Activated CD4-positive, alpha-beta T cell treated with anti-CD3 and anti-CD28 coated beads for 36 hours (primary cell): ENCODE data around the gene FKBP5. TPM values are rescaled to one million over a fixed set of nuclear protein-coding genes. Genes with fewer than 3 reads are reported as not detected.
"Not testable (repeated sequence)": the region's sequence is repeated elsewhere in the genome, so short reads cannot be mapped to it uniquely, and the experiment has no call there.

Experiments used
- ATAC-seq: fragments of 200-7000 bp; cut with Tn5 transposase; one replicate; pipeline ENCODE4 v1.10.0; 2021; ENCODE audit warnings: mild to moderate bottlenecking, moderate library complexity
- CTCF ChIA-PET: fragments of 350-600 bp; sonication (Branson Sonifier 250); formaldehyde crosslinking; loops from one replicate; lab custom pipeline; 2021; ENCODE audit warnings: antibody characterized with exemption; lab: Charles Lee
- POLR2A ChIA-PET: fragments of 350-600 bp; sonication (Branson Sonifier 250); formaldehyde crosslinking; loops from one replicate; lab custom pipeline; 2021; ENCODE audit warnings: antibody characterized with exemption, inconsistent platforms; lab: Charles Lee
- DNase-seq: peaks from one replicate; pipeline ENCODE4 v3.0.0-alpha.2; 2020
- H3K27ac Mint-ChIP-seq: one replicate; pipeline ENCODE4 v1.8.0; 2021; ENCODE audit warnings: mixed read lengths
- H3K27me3 Mint-ChIP-seq: one replicate; pipeline ENCODE4 v1.8.0; 2021; ENCODE audit warnings: mixed read lengths
- H3K36me3 Mint-ChIP-seq: one replicate; pipeline ENCODE4 v1.8.0; 2021; ENCODE audit warnings: low read depth, mixed read lengths
- H3K4me1 Mint-ChIP-seq: one replicate; pipeline ENCODE4 v1.8.0; 2021; ENCODE audit warnings: mixed read lengths
- H3K4me3 Mint-ChIP-seq: one replicate; pipeline ENCODE4 v1.8.0; 2021; ENCODE audit warnings: mild to moderate bottlenecking, moderate library complexity, mixed read lengths
- H3K9me3 Mint-ChIP-seq: one replicate; pipeline ENCODE4 v1.8.0; 2021; ENCODE audit warnings: low read depth, mixed read lengths
- intact Hi-C, 2 experiments: fragments of 100-400 bp; cut with DNase I in 1 of 2; cut with micrococcal nuclease in 1 of 2; formaldehyde crosslinking; loops; one replicate each; pipeline versions ENCODE4 v1.14.2 to v1.15.1; 2022 to 2024; cut with DNase I, micrococcal nuclease
- total RNA-seq, 2 experiments: library from RNA; stranded (reverse); gene quantifications; one replicate each; pipeline ENCODE4 v1.2.3, GENCODE V29; 2021

FKBP5 gene
- total RNA-seq, 2 experiments from 2014 or later: 140 to 141 TPM

DNA sequence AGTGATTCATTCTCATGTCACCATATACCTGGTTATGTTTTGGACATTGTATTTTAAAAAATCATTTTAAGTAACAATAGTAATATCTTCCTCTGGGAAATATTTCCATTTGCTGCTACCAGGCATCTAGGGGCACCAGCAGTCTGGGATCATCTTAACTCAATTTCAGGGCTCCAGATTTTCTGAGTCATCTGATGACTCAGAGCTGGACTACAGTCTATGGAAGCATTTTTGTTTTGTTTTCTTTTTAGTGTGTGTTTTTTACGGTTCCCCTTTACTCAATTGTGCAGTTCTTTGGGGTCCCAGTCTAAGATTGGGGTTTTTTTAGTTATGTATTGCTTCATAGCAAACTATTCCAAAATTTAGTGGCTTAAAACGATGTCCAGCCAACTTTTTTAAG is 5.7 kb upstream of the FKBP5 start:
- H3K4me3 Mint-ChIP-seq: no peak overlapping the region
- ATAC-seq (peak; percentile 53), DNase-seq (no peak)
- intact Hi-C loops: no loop called here
- ChIA-PET POLR2A (no interaction called here), CTCF (no interaction called here)
- H3K4me1 Mint-ChIP-seq: peaks cover 5% of the 10 kb centered on the region
- H3K36me3 Mint-ChIP-seq: peaks cover 3% of the 10 kb centered on the region
- H3K27ac Mint-ChIP-seq: no peak overlapping the region
- H3K27me3 Mint-ChIP-seq: no peaks in the 10 kb centered on the region
- H3K9me3 Mint-ChIP-seq: peaks cover 4% of the 10 kb centered on the region

DNA sequence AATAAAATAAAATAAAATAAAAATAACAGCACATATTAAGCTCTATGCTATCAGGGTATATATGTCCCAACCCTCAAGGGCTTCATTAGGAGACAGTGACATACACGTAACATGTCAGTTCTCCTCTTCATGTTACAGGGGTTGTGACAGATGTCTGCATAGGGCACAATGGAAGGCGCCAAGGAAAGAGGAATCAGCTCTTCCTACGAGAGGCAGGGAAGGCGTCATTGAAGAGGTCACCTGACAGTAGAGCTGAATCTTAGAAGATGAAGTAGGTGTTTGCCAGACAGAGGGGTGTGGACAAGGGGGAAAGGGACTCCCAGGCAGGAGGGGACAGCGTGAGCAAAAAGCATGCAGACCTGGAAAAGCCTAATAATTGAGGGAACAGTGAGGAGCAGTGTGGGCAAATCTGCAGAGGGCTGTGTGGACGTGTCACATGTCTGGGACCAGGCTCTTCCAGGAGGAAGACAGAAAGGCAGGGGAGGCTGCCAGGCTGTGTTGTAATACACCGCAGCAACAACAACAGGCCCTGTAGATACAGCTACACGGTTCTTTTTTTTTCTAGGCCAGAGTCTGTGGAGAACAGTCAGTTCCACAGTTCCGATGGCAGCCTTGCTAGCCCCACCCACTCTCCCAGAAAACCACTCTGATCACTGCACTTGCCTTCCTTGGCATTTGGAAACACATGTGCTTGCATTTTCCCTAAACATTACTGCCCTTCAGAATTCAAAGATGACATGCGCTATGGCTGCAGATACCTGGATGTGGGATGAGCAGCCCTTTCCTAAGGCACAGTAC is 2.5 kb upstream of the FKBP5 start:
- intact Hi-C loops: no loop called here
- H3K9me3 Mint-ChIP-seq: peaks cover 4% of the 10 kb centered on the region
- peaks cover 11% of the 10 kb centered on the region for H3K4me1 Mint-ChIP-seq
- CTCF ChIA-PET: interaction anchor here (0.6 to 1.1 kb wide), 2 partner anchors 28 to 99 kb away, joined by 3 to 5 read pairs; no protein-coding TSS in a partner anchor
- DNase-seq: no peak
- no peak overlapping the region for H3K4me3 Mint-ChIP-seq
- peaks cover 13% of the 10 kb centered on the region for H3K36me3 Mint-ChIP-seq
- ATAC-seq: no peak
- no peak overlapping the region for H3K27ac Mint-ChIP-seq
- H3K27me3 Mint-ChIP-seq: no peaks in the 10 kb centered on the region
- POLR2A ChIA-PET: no interaction called here

- peaks cover 4% of the 10 kb centered on the region for H3K9me3 Mint-ChIP-seq
- ChIA-PET POLR2A (no interaction called here), CTCF (interaction anchor here (0.8 to 1.1 kb wide), 2 partner anchors 16 to 99 kb away, joined by 4 to 5 read pairs; no protein-coding TSS in a partner anchor)
- ATAC-seq (no peak), DNase-seq (no peak)
- H3K27me3 Mint-ChIP-seq: no peaks in the 10 kb centered on the region
- H3K36me3 Mint-ChIP-seq: peaks cover 13% of the 10 kb centered on the region
- no peak overlapping the region for H3K4me3 Mint-ChIP-seq
- intact Hi-C loops: no loop called here
- no peak overlapping the region for H3K27ac Mint-ChIP-seq
- peaks cover 11% of the 10 kb centered on the region for H3K4me1 Mint-ChIP-seq
Measured at GRCh38 chr6:35690484-35690883, 1.8 kb upstream of the FKBP5 start.

DNA sequence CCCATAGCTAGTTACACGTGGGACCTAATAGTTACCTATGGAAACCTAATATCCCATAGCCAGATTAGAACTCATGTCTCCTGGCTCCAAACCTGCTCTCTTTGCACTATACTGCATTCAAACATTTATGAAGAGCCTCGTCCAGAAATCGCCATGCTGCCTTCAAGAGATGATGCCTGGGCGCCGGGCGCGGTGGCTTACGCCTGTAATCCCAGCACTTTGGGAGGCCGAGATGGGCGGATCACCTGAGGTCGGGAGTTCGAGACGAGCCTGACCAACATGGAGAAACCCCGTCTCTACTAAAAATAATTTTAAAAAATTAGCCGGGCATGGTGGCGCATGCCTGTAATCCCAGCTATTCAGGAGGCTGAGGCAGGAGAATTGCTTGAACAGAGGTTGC is 1.3 kb upstream of the FKBP5 start:
- not testable (repeated sequence) for DNase-seq

GRCh38 chr6:35687658-35688604 is 784 bp downstream of the FKBP5 start:
- H3K27ac Mint-ChIP-seq: peak overlapping the region; percentile 93
- intact Hi-C loops: loop anchor here (1.0 to 5.0 kb wide), 6 partner anchors 19 to 221 kb away; partner anchors contain the start of gene RPL10A (in 1 of the 2)
- POLR2A ChIA-PET: interaction anchor here (0.7 to 1.6 kb wide), 4 partner anchors 9 to 44 kb away, joined by 3 to 6 read pairs (median 5); no protein-coding TSS in a partner anchor

More for the DNA sequence above, 1.3 kb upstream of the FKBP5 start:
- POLR2A ChIA-PET: interaction anchor here (1.4 to 1.6 kb wide), 2 partner anchors 21 kb away, joined by 4 to 6 read pairs; no protein-coding TSS in a partner anchor
- Mint-ChIP-seq H3K36me3 (peaks cover 13% of the 10 kb centered on the region), H3K4me1 (peaks cover 11% of the 10 kb centered on the region)
- H3K27me3 Mint-ChIP-seq, H3K4me3 Mint-ChIP-seq, intact Hi-C loops, H3K27ac Mint-ChIP-seq, ATAC-seq, H3K9me3 Mint-ChIP-seq: not testable (repeated sequence)
- CTCF ChIA-PET: interaction anchor here (0.5 to 1.4 kb wide), 5 partner anchors 17 to 162 kb away, joined by 3 to 4 read pairs (median 4); no protein-coding TSS in a partner anchor

GRCh38 chr6:35686873-35687555 is 1.7 kb downstream of the FKBP5 start:
- intact Hi-C loops: loop anchor here (1.0 to 5.0 kb wide), 3 partner anchors 45 to 220 kb away; partner anchors contain the start of gene RPL10A (in 1 of the 2)
- peak overlapping the region; percentile 93 for H3K4me3 Mint-ChIP-seq
- no peaks in the 10 kb centered on the region for H3K27me3 Mint-ChIP-seq
- peaks cover 18% of the 10 kb centered on the region for H3K4me1 Mint-ChIP-seq
- ATAC-seq: no peak
- H3K36me3 Mint-ChIP-seq: peaks cover 21% of the 10 kb centered on the region
- ChIA-PET CTCF (interaction anchor here (1.0 to 4.3 kb wide), 18 partner anchors 9 to 390 kb away, joined by 3 to 41 read pairs (median 4); partner anchors contain the start of genes ARMC12 and DEF6), POLR2A (interaction anchor here (0.6 to 1.4 kb wide), 4 partner anchors 8 to 46 kb away, joined by 3 to 6 read pairs (median 4); no protein-coding TSS in a partner anchor)
- DNase-seq: no peak
- no peaks in the 10 kb centered on the region for H3K9me3 Mint-ChIP-seq
- H3K27ac Mint-ChIP-seq: peak overlapping the region; percentile 93

More at GRCh38 chr6:35687658-35688604, 784 bp downstream of the FKBP5 start:
- CTCF ChIA-PET: interaction anchor here (1.0 to 4.3 kb wide), 13 partner anchors 10 to 391 kb away, joined by 3 to 41 read pairs (median 5); partner anchors contain the start of genes ARMC12 and DEF6
- H3K9me3 Mint-ChIP-seq: no peaks in the 10 kb centered on the region
- ATAC-seq (peak; percentile 65), DNase-seq (peak; percentile 78)
- peak overlapping the region; percentile 93 for H3K4me3 Mint-ChIP-seq
- peaks cover 17% of the 10 kb centered on the region for H3K36me3 Mint-ChIP-seq
- H3K4me1 Mint-ChIP-seq: peaks cover 11% of the 10 kb centered on the region
- no peaks in the 10 kb centered on the region for H3K27me3 Mint-ChIP-seq

DNA sequence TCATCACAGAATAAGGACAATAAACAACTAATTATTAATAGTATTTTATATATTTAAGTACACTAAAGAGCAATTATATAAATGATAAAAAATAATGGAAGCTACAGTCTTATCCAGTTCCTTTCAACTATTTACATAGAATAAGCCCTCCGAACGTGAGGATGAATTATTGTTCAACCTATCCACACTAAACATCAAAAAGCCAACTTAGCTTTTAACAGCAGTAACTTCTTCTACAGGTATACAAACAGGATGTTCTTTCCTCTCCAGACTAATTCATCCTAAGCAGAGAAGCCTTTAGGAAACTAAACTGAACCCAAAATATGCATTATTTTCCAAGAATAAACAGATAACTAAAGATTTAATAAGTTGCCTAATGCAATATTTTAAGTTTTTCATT is 2.3 kb downstream of the FKBP5 start:
- peaks cover 21% of the 10 kb centered on the region for H3K36me3 Mint-ChIP-seq
- H3K4me1 Mint-ChIP-seq: peaks cover 23% of the 10 kb centered on the region
- no peaks in the 10 kb centered on the region for H3K9me3 Mint-ChIP-seq
- H3K4me3 Mint-ChIP-seq: peak overlapping the region; percentile 93
- POLR2A ChIA-PET: interaction anchor here (1.4 kb wide), 1 partner anchor 40 kb away, joined by 6 read pairs; no protein-coding TSS in a partner anchor
- H3K27ac Mint-ChIP-seq: peak overlapping the region; percentile 37
- DNase-seq: no peak
- intact Hi-C loops: loop anchor here (2.0 to 5.0 kb wide), 2 partner anchors 102 to 219 kb away; partner anchors contain the start of gene RPL10A (in 1 of the 2)
- H3K27me3 Mint-ChIP-seq: no peaks in the 10 kb centered on the region
- CTCF ChIA-PET: interaction anchor here (1.0 to 4.3 kb wide), 14 partner anchors 8 to 102 kb away, joined by 3 to 41 read pairs (median 5); partner anchors contain the start of gene ARMC12
- no peak for ATAC-seq

- ChIA-PET POLR2A (no interaction called here), CTCF (interaction anchor here (0.8 to 5.6 kb wide), 6 partner anchors 15 to 99 kb away, joined by 3 to 35 read pairs (median 6); no protein-coding TSS in a partner anchor)
- Mint-ChIP-seq H3K27me3 (no peaks in the 10 kb centered on the region), H3K4me3 (no peak overlapping the region), H3K9me3 (peaks cover 2% of the 10 kb centered on the region), H3K4me1 (peaks cover 42% of the 10 kb centered on the region), H3K36me3 (peaks cover 38% of the 10 kb centered on the region), H3K27ac (no peak overlapping the region)
- ATAC-seq: no peak
- DNase-seq: no peak
- intact Hi-C loops: loop anchor here in 1 of 2 experiments (5.0 kb wide), 1 partner anchor 81 kb away; no protein-coding TSS in a partner anchor
Measured at GRCh38 chr6:35683267-35683666, 5.4 kb downstream of the FKBP5 start.

DNA sequence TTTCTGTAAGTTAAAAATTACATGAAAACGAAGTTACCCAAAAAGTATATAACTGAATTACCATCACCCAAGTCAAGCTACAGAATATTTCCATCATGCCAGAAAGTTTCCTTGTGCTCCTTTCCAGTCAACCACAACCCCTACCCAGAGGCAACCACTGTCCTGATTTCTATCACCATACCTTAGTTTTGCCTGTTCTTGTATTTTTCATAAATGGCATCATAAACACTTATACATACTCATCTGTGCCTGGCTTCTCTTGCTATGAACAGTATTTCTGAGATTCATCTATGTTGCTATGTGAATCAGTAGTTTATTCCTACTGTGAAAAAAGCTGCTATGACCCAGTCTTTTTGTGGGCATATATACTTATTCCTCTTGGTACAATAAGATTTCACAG is 7.4 kb downstream of the FKBP5 start:
- Mint-ChIP-seq H3K4me3 (peak overlapping the region; percentile 21), H3K9me3 (peaks cover 2% of the 10 kb centered on the region), H3K27me3 (no peaks in the 10 kb centered on the region), H3K36me3 (peaks cover 35% of the 10 kb centered on the region), H3K27ac (peak overlapping the region; percentile 69), H3K4me1 (peaks cover 58% of the 10 kb centered on the region)
- CTCF ChIA-PET: interaction anchor here (0.6 to 5.6 kb wide), 16 partner anchors 13 to 129 kb away, joined by 3 to 35 read pairs (median 5); partner anchors contain the start of gene ARMC12
- intact Hi-C loops: loop anchor here (1.0 to 5.0 kb wide), 8 partner anchors 12 to 79 kb away; no protein-coding TSS in a partner anchor
- DNase-seq (peak; percentile 70), ATAC-seq (peak; percentile 88)
- POLR2A ChIA-PET: interaction anchor here (0.9 to 1.5 kb wide), 4 partner anchors 31 to 70 kb away, joined by 3 to 4 read pairs (median 4); no protein-coding TSS in a partner anchor
